ENCODE measurements around the gene SLC35B2. TPM values are rescaled to one million over a fixed set of nuclear protein-coding genes. Genes with fewer than 3 reads are reported as not detected.

Gene SLC35B2
- total RNA-seq, 1 donor = 92.8 TPM

GRCh38 chr6:44301782-44302564 is 44.6 kb upstream of the SLC35B2 start:
- no peak for TF ChIP-seq CTCF (IDR thresholded peaks at IDR 0.05; ENCODE audit: insufficient read depth, low read depth, low read length)
- DNase-seq (ENCODE audit: low read depth) = no peak
- H3K4me3 ChIP-seq (ENCODE audit: low read depth, low read length) = no peak overlapping the region

- no peak for TF ChIP-seq CTCF (IDR thresholded peaks at IDR 0.05; ENCODE audit: insufficient read depth, low read depth, low read length)
- no peak for DNase-seq (ENCODE audit: low read depth)
- no peak overlapping the region for H3K4me3 ChIP-seq (ENCODE audit: low read depth, low read length)
These were observed 43.8 kb upstream of the SLC35B2 start for GRCh38 chr6:44301106-44301505.

GRCh38 chr6:44300292-44300823 is 43.0 kb upstream of the SLC35B2 start:
- no peak overlapping the region for H3K4me3 ChIP-seq (ENCODE audit: low read depth, low read length)
- no peak for TF ChIP-seq CTCF (IDR thresholded peaks at IDR 0.05; ENCODE audit: insufficient read depth, low read depth, low read length)

GRCh38 chr6:44298864-44299263 is 41.5 kb upstream of the SLC35B2 start:
- no peak for DNase-seq (ENCODE audit: low read depth)
- H3K4me3 ChIP-seq (ENCODE audit: low read depth, low read length) = no peak overlapping the region
- no peak for TF ChIP-seq CTCF (IDR thresholded peaks at IDR 0.05; ENCODE audit: insufficient read depth, low read depth, low read length)

More at GRCh38 chr6:44300292-44300823, 43.0 kb upstream of the SLC35B2 start:
- no peak for DNase-seq (ENCODE audit: low read depth)

GRCh38 chr6:44298055-44298803 is 40.9 kb upstream of the SLC35B2 start:
- H3K4me3 ChIP-seq (ENCODE audit: low read depth, low read length) = no peak overlapping the region
- no peak for TF ChIP-seq CTCF (IDR thresholded peaks at IDR 0.05; ENCODE audit: insufficient read depth, low read depth, low read length)
- DNase-seq (ENCODE audit: low read depth) = no peak

- DNase-seq (ENCODE audit: low read depth) = peak; percentile 24
- no peak for TF ChIP-seq CTCF (IDR thresholded peaks at IDR 0.05; ENCODE audit: insufficient read depth, low read depth, low read length)
- peak overlapping the region; percentile 52 for H3K4me3 ChIP-seq (ENCODE audit: low read depth, low read length)
These were observed 40.0 kb upstream of the SLC35B2 start for GRCh38 chr6:44297063-44298038.
